Measurements from ENCODE around the gene ADCY1.

The ADCY1 gene

GRCh38 chr7:45593121-45593541, 19.0 kb downstream of the ADCY1 start:
- no peak for DNase-seq (ENCODE audit: low spot score)

- DNase-seq (ENCODE audit: low spot score): no peak
Measured at GRCh38 chr7:45593877-45594276, 19.7 kb downstream of the ADCY1 start.

GRCh38 chr7:45594745-45595535, 20.8 kb downstream of the ADCY1 start:
- DNase-seq (ENCODE audit: low spot score): no peak

- no peak for DNase-seq (ENCODE audit: low spot score)
Measured at GRCh38 chr7:45595809-45596664, 21.9 kb downstream of the ADCY1 start.

- no peak for DNase-seq (ENCODE audit: low spot score)
Measured at GRCh38 chr7:45596665-45597095, 22.5 kb downstream of the ADCY1 start.

- no peak for DNase-seq (ENCODE audit: low spot score)
Measured at GRCh38 chr7:45597286-45597984, 23.3 kb downstream of the ADCY1 start.

GRCh38 chr7:45598886-45599520, 24.8 kb downstream of the ADCY1 start:
- DNase-seq (ENCODE audit: low spot score): no peak

- DNase-seq (ENCODE audit: low spot score): no peak
Measured at GRCh38 chr7:45599851-45600706, 25.9 kb downstream of the ADCY1 start.

- DNase-seq (ENCODE audit: low spot score): no peak
Measured at GRCh38 chr7:45601094-45601493, 26.9 kb downstream of the ADCY1 start.

- no peak for DNase-seq (ENCODE audit: low spot score)
Measured at GRCh38 chr7:45601816-45602540, 27.8 kb downstream of the ADCY1 start.

GRCh38 chr7:45606050-45606449, 31.9 kb downstream of the ADCY1 start:
- DNase-seq (ENCODE audit: low spot score): no peak

GRCh38 chr7:45606931-45607330, 32.8 kb downstream of the ADCY1 start:
- no peak for DNase-seq (ENCODE audit: low spot score)

GRCh38 chr7:45609180-45609579, 35.0 kb downstream of the ADCY1 start:
- no peak for DNase-seq (ENCODE audit: low spot score)

GRCh38 chr7:45610019-45610418, 35.9 kb downstream of the ADCY1 start:
- DNase-seq (ENCODE audit: low spot score): no peak

- DNase-seq (ENCODE audit: low spot score): no peak
Measured at GRCh38 chr7:45610660-45611299, 36.6 kb downstream of the ADCY1 start.

- DNase-seq (ENCODE audit: low spot score): no peak
Measured at GRCh38 chr7:45617166-45617565, 43.0 kb downstream of the ADCY1 start.

- no peak for DNase-seq (ENCODE audit: low spot score)
Measured at GRCh38 chr7:45622058-45622457, 47.9 kb downstream of the ADCY1 start.

GRCh38 chr7:45623157-45623556, 49.0 kb downstream of the ADCY1 start:
- no peak for DNase-seq (ENCODE audit: low spot score)

GRCh38 chr7:45623740-45624391, 49.7 kb downstream of the ADCY1 start:
- DNase-seq (ENCODE audit: low spot score): no peak

Data from CD4-positive, alpha-beta T cell treated with Interleukin-15 for 4 hours (primary cell).